Stimulated activated CD8-positive, alpha-beta memory T cell treated with anti-CD3 and anti-CD28 coated beads, Interleukin-15, amount 100 ng/mL, for 24 hours (primary cell): ENCODE data around the gene ALDH1A2.

Experiments used
- DNase-seq: peaks from one replicate; pipeline ENCODE4 v3.0.0-alpha.2; 2020; ENCODE audit warnings: low read depth

The ALDH1A2 gene

DNA sequence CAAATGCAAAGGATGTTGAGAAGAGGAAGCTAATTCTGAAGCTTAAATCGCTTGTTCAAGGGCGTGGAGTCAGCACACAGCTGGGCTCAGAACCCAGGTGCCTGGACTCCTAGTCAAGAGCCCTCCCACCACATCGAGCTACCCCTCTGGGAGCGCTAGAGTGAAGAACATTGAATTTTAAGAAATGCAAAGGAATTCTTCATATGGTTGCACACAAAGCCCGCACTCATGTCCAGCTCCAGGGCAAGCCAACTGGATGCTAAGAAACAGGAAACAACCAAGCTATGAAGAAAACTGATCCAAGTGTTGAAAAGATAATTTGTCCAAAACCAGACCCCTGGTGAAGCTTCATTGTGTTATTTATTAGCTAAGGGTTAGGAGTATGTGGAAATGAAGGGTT, 122.3 kb downstream of the ALDH1A2 start:
- DNase-seq, result no peak

DNA sequence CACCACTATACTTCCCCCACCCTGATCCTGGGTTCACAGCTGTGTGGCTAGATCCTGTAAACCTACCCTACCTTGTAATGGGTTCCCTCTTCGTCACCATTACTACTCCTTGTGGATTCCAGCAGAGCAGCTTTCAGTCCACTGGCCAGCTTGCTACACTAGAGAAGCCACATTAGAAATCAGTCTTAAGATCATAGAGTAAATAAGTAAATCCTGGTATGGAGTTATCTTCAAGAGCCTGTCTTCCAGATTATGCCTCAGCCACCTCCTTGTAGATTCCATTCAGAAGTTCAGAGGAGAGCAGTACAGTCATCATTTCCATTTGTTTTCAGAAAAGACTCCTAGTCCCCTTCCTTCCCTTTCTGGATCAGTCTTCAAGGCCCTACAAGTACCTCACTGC, 123.7 kb downstream of the ALDH1A2 start:
- DNase-seq, result no peak

DNA sequence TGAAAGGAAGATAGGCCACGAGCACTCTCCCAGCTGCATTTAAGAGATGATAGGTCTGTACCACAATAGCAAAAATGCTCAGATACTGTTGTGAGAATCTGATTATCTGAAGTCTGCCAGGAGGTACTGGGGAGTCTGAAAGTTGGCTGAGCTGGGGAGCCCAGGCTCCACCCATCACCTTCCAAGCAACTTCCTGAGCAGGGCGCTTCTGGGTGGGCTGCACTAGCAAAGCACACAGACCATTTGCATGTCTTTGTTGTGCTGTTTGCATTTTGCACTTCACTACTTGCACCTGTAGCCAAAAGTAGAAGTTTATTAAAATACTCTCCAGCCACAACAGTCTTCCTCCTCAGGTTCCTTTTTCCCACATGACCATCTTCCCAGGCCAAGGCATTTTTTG, 133.2 kb downstream of the ALDH1A2 start:
- no peak for DNase-seq

DNA sequence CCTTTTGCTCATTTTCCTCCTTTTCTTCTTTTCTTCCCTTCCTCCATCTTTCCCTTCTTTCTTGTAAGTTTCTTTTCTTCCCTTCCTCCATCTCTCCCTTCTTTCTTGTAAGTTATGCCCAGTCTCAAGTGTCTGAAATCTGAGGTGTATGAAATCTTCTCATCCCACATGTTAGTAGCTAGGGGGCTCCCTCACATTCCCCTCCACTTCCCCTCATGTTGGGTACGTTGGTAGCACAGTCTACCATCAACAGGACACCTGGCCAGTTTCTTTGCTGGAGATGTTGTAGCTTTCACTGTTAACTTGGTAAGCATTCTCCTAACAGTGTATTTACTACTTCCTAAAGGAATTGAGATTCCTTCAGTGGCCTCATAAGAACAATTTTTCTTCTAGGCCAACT, 133.9 kb downstream of the ALDH1A2 start:
- DNase-seq, result no peak

DNA sequence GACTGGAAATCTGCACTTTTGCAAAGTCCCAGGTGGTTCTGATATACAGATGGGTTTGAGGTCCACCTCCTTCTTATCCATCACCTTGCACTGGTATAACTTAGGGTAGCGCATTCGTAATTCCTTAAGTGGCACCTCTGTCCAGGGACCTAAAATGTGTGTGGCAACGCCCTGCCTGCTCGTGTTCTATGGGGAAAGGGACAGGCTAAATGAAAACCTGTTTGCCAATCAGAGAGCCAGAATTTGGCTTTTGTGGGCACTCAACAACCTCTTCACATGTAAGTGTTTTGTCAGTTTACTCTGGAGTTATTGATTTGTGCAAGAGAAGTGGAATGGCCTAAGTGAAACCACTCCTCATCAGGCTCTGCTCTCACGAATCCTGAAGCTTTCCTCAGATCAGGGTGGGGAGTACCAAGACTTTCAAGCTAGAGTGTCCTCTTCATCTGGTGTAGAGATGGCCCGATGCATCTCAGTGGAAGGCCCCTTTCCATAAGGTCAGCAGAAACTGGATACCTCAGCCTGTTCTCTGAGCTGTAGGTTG, 138.3 kb downstream of the ALDH1A2 start:
- no peak for DNase-seq

DNA sequence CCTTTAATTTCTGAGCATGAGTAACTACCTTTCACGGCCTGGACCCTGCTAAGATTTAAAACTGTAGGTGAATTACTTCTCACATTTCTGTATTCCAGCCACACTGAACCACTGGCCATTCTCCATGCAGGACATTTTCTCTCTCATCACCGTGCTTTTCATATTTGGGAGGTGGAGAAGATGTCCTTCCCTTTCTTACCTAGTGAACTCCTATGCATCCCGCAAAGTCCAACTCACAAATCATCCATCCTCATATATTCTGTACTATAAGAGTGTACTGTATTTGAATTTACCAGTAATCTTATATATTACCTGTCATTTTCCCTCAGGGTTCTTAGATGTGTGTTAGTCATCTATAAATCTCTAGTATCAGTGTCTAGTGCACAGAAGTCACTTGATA, 139.9 kb downstream of the ALDH1A2 start:
- DNase-seq, result no peak

DNA sequence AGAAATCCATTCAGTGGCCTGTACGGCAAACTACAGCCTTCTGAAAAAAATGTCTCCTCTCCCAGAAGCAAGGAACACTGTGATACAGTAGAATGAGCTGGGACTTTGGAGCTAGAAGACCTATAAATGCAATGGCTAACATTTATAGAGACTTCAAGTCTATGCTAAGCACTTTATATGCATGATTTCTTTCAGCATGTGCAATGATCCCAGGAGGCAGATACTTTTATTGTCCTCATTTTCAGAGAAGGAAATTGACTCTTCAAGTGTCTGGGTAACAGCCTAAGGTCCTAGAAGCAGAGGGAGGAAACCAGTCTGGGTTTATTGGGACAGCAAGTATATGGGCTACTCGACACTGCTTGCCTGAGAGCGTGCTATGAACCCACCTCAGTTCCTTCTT, 140.9 kb downstream of the ALDH1A2 start:
- DNase-seq, result no peak

DNA sequence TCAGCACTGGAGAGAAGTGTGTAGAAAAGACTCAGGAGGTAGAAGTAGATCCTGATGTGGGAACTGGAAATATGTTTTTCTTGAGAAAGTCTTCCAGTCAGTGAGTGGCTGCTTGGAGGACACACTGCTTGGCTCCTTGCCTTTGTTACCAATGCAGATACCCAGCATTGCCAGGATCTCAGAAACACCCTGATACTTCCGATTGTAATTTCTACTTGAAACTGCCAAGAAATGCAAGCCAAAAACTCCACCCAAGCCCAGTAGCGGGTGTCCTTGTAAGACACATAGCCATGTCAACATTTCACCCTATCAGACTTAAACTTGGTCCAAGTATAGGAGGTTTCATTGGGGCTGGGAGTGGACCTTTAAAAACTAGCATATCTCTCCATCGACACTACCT, 141.8 kb downstream of the ALDH1A2 start:
- no peak for DNase-seq

DNA sequence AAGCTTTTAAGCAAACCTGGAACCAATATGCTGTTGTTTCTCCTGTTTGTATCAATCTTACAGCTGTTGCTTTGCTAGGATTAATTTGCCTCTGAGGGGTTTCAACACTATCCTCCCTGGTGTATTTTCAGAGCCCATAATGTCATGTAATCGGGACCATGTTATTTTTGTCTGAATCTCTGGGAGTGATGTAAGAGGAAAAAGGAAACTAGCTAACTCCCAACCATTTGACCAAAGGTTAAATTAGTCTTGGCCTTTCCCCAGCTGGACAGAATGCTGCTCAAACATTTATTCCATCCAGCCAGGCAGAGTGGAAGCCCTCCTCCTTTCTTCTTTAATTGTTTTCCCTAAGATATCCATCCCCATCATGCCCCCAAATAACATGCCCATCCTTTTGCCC, 142.2 kb downstream of the ALDH1A2 start:
- no peak for DNase-seq

DNA sequence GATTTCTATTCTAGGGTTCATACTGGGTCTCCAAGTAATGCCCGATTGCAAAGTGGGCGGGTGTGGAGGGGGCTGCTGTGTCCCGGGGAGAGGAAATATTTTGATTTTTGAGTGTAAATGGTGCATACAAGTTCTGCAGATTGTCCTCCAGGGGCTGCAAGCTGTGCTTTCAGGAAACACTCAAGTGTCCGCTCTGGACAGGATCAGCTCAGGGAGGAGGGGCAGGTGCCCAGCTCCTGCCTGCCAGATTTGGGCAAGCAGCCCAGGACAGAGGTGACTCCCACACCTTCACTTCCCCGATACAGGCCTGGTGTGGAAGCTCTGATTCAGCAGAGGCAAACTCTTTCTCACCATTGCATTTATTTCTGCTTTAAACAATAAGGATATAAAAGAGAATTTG, 142.7 kb downstream of the ALDH1A2 start:
- DNase-seq, result no peak

DNA sequence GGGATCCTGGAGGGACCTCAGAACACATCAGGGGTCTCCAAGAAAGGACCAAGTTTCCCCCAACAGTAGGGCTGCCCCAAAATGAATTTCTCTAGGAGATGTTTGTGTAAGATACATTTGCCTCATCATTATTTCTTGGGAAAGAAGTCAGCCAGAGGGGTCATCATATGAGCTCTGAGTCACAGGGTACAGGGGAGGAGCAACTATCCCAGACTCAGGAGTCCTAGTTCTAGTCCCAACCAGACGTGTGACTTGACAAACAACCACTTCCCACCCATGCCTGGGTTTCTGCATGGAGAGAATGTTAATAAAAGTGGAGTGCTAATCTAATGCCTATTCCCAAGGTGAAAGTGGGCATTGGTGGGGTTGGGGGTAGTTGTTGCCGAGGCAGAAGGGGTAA, 144.1 kb downstream of the ALDH1A2 start:
- no peak for DNase-seq

DNA sequence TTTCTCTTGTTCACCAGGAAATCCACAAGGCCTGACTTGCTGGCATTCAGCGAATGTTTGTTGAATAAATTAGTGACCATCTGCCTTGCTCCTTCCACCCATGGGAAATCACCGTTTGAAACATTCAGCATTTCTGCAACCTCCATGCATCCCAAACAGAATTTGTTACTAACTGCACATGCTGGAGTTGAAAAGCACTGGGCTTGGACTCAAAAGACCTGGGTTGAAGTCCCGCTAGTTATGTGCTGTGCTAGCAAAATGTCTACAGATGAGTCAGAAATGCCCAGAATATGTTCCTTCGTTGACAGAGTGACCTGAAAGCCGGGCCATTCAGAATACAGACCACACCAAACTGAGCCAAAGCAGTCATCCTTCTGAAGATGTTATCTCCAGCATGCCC, 144.6 kb downstream of the ALDH1A2 start:
- no peak for DNase-seq

DNA sequence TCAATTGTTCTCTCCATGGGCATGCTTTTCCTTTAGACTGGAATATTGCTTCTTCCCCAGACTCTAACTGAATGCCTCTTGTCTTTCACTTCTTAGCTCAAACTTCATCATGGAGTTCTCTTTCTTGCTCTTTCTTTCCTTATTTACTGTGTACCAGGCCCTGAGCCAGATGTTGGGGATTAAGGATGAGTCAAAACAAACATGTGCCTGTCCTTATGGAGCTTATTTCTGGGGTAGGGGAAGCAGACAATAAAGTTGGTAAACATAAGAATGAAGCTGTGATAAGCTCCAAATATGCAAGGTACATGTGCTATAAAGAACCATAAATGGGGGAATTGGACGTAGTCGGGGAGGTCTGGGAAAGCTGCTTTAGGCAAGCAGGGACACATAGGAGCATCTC, 145.8 kb downstream of the ALDH1A2 start:
- no peak for DNase-seq

DNA sequence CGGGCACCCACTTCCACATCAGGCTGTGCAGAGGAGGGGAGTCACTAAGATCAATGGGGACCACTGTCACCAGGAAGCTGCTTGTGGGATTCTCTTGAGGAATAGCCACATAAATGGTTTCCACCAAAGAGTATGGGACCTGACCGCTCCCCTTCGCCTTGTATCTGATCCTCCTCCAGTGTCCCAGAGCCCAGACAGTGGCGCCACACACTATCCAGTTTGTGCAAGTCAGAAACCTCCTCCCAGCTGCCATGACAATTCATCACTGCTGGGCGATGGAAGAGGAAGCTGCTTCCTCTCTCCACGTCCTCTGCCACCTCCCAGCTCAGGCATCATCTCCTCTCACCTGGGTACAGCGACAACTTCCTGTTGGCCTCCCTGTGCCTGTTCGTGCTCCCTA, 147.5 kb downstream of the ALDH1A2 start:
- no peak for DNase-seq

DNA sequence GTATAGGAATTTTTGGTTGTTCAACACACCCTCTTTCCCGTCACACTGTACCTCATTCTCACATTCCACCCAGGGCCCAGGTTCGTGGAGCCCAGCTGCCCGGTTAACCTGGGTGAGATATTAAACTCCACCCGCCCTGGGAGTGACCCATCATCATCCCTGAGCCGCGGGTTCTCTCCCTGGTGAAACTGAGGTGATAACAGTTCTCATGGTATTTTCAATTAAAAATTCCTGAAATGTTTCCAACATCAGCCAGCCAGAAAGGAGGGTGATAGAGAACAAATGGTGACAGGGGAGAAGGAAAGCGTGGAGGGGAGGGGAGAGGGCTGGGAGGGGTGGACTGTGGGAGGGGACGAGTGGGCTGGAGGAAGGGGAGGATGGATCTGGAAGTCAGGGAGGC, 148.8 kb downstream of the ALDH1A2 start:
- DNase-seq, result no peak

DNA sequence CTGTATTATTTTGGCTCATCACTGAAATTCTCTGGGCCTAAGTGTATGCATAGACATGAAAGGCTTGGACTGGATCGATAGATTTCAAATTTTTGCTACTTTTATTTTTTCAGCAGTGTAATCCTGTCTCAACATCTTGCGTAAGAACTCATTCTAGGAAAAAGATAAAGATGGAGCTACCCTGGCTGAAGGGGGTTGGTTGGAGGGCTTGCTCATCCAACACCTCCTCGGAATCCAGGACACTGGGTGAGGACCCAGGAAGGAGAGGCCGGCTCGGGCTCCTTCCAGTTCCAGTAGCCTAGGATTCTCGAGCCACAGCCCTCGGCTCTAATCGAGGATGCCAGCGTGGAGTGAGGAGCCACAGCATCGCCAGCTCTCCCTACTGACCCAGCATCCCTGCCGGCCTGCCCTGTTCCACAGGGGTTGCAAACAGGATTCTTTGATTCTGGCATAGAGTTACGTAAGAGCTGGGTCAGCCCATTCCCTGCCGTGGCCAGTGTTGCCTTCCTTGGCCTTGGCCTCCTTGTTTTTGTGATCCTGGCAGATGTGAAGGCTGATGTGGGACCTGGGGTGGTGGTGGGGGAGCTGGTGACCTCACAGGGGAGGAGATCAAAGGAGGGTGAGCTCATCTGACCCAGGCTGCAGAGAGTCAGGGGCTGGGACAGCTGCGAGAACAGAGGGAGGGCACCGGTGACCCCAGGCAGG, 149.5 kb downstream of the ALDH1A2 start:
- no peak for DNase-seq

DNA sequence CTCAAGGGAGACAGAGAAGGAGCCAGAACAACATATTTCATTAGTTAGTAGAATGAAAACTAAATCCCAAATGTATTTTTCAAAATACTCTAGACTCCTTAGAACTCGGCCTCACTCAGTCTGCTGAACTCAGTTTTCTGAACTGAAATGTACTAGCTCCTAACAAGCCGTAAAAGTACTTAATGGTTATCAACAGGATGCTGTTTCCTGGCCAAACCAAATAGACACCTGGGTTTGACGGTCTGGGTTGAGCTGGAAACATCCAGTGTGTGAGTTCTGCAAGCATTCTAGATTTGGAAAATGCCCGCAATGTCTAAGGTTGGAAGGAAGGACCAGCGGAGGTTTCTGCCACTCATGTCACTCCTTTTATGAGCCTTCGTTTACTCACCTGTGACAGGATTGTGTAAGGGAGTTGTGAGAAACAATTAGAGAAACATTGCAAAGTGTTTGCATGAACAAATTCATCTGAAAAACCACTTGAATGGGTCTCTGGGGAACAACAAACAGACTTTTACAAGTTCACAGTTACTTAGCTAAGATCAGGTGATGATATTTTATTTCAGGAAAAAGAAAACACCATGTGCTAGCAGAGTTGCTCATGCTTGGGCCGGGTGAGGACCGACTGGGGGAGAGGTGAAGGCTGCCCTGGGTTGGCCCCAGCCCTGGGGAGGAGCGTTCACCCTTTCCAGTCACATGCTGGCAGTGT, 151.0 kb downstream of the ALDH1A2 start:
- DNase-seq, result no peak

DNA sequence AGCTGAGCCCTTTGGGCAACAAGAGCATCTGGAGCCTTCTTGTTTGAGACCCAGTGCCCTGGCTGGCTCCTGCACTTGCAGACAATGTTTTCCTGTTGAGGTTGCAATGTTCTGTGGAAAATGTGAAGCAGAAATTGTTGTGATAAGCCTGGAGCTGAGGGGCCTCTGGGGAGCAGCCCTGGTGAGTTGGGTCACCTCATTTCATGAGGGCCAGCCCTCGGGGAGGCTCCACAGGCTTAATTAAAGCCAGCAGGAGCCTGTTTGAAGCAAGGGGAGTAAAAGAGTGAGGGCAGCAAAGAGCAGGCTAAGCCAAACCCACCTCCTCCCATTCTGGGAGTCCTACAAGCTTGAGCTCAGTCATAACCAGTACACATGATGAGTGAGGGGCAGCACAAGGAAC, 154.3 kb downstream of the ALDH1A2 start:
- no peak for DNase-seq

DNA sequence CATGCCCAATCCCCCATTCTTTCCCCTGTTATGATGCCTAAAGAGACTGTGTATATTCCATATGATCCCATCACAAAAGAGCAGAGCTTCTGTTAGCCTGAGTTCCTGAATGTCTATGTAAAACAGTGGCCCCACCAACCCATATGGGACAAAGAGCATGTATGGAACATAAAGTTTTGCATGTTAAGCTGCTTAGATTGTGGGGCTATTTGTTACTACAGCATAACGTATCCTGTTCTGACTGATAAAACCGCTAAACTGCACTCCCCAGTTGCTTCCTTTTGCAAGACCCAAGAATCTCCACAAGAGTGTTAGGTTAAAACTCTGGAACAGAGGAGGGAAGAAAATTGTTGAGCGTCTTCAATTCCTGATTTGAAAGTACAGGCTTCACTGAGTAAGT, 154.8 kb downstream of the ALDH1A2 start:
- DNase-seq, result no peak

DNA sequence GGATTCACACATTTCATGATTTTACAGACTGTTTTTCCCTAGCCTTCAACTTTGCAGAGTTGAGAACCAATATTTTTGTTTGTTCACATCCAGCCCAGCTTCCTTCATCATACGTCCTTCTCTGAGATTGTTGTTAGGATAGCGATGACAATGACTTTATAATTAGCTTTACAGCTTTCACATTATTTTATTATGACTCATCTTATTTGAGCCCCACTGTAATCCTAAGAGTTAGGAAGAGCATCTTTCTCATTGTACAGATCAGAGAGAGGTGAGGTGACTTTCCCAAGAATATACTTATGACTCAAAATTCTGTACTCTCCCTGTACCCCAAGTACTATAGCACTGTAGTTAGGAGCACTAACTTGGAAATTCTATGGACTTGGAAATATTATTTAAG, 156.1 kb downstream of the ALDH1A2 start:
- no peak for DNase-seq

DNA sequence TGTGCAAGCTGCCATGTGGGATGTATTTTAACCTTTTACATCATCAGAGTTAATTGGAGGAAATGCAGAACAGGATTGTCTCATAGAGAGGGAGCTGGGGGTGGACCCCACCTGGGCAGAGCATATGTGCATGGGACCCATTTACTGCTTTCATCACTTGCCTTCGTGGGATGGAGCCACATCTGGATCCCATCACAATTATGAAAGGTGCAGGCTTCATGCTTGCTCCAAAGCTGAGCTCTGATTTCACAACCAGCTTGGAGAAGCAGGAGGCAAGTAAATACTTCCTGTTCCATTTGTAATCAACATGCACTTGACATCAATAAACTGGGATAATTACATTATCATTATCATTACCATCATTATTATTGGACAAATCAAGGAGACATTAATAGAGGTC, 161.9 kb downstream of the ALDH1A2 start:
- no peak for DNase-seq
